Measurements from ENCODE around the gene SUCLG1.
"Not testable (repeated sequence)": the region's sequence is repeated elsewhere in the genome, so short reads cannot be mapped to it uniquely, and the experiment has no call there.

Gene SUCLG1

DNA sequence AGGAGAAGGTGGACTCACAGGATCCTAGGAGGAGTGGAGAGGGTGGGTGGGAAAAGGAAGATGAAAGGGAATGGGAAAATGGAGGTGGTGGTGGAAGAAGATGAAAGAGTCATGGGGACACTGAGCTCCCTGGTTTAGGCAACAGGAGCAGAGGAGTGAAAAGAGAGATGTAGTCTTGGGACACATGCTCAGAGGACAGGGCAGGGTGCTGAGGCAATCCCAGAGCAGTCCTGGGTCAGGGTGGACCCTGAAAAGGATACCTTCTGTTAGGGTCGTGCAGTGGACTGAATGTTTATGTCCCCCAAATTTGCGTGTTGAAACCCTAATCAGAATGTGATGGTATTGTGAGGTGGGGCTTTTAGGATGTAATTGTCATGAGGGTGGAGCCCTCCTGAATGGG is 37.9 kb downstream of the SUCLG1 start:
- no peak for DNase-seq (ENCODE audit: low read depth)

DNA sequence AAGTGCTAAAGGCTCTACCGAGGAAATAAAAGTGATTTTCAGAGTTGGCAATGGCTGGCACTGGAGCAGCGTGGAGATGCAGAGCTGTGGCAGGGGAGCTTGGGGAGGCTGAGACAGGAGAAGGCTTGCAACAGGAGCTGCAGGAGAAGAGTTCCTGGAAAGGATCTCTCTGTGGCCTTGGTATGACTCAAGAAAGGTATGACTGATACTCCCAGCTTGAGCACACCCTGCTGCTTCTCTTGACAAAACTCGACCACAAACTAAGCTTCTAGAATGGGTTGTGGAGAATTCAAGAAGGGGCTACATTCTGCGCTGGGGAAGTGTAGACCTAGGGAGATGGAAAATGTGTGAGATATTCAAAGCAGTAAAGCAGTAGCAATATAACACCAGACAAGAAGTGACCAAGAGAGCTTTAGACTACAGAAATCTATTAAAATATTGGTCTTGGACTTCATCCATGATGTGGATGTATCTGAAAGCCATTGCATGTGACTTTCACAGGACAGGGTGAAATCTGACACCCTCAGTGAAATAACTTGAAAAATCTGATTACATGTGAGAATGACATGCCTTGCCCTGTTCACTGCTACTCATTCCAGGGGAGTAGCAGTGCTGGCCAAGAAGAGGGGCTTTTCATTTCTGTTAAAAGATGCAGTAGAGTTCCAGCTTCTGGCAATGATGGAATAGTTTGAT is 41.5 kb downstream of the SUCLG1 start:
- no peak for DNase-seq (ENCODE audit: low read depth)

DNA sequence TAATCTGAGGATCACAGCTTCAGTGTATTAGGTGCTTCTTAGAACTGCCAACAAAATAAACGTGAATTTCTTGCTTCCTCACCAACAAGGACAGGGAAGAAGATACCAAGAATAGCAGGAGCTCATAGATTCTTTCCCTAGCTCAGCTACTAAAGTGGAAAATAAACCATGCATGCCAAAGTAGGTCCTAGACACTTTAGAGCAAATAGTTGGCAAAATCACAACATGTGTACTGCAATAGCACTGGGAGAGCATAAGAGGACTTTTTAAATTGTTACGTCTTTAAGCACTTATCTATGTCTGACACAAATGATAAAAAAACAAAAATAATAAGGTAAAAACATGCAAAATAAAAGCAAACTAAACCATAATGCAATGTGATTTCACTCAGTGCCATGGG is 49.5 kb downstream of the SUCLG1 start:
- no peak for DNase-seq (ENCODE audit: low read depth)

DNA sequence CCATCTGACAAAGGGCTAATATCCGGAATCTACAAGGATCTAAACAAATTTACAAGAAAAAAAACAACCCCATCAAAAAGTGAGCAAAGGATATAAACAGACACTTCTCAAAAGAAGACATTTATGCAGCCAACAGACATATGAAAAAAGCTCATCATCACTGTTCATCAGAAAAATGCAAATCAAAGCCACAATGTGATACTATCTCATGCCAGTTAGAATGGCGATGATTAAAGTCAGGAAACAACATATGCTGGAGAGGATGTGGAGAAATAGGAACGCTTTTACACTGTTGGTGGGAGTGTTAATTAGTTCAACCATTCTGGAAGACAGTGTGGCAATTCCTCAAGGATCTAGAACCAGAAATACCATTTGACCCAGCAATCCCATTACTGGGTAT is 57.0 kb downstream of the SUCLG1 start:
- DNase-seq (ENCODE audit: low read depth) = not testable (repeated sequence)

GRCh38 chr2:84399839-84400238 is 59.2 kb downstream of the SUCLG1 start:
- not testable (repeated sequence) for DNase-seq (ENCODE audit: low read depth)

- no peak for DNase-seq (ENCODE audit: low read depth)
These were observed 63.3 kb downstream of the SUCLG1 start for GRCh38 chr2:84395820-84396219.

GRCh38 chr2:84394628-84395027 is 64.5 kb downstream of the SUCLG1 start:
- DNase-seq (ENCODE audit: low read depth) = no peak

DNA sequence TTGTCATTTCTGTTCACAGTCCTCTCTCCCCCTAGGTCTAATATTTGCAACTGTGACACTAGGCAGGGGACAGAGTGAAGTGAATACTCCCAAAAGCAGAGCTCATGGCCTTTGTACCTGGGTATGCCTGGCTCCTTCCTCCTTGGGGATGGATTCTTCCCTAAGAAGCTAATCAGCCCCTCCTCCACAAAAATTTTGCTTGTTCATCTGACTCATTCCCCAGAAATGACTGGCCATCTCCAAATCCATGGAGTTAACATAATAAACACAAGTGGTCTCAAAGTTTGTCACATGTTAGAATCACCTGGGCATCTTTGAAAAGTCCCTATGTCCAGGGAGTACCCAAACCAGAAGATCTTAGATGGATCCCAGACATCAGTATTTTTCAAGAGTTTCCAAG is 65.3 kb downstream of the SUCLG1 start:
- DNase-seq (ENCODE audit: low read depth) = no peak

GRCh38 chr2:84389794-84390193 is 69.3 kb downstream of the SUCLG1 start:
- DNase-seq (ENCODE audit: low read depth) = no peak

DNA sequence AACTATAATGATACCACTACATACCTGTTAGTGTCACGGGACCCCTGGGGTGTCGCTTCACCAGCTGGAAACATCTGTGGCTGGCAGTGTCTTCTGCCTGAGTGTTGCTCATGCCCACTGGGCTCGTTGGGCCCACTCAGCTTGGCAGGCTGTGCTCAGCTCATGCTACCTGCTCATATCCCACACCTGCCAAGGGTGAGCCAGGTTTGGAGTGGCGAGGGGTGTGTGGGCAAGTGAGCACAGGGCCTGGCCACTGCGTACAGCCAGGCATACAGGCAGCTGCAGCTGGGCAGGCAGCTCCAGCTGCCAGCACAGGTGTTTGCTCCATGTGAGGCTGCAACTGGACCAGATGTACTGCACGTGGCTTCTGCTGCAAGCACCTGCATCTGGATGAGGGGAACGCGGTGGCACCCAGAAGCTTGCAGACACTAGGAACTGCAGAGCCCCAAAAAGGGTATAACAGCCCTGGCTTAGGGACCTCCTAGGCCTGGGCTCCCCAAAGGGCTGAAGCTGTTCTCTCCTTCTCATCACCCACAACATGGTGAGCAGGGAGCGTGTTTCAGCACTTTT is 70.1 kb downstream of the SUCLG1 start:
- no peak for DNase-seq (ENCODE audit: low read depth)

- no peak for DNase-seq (ENCODE audit: low read depth)
These were observed 70.9 kb downstream of the SUCLG1 start for GRCh38 chr2:84388133-84388532.

DNA sequence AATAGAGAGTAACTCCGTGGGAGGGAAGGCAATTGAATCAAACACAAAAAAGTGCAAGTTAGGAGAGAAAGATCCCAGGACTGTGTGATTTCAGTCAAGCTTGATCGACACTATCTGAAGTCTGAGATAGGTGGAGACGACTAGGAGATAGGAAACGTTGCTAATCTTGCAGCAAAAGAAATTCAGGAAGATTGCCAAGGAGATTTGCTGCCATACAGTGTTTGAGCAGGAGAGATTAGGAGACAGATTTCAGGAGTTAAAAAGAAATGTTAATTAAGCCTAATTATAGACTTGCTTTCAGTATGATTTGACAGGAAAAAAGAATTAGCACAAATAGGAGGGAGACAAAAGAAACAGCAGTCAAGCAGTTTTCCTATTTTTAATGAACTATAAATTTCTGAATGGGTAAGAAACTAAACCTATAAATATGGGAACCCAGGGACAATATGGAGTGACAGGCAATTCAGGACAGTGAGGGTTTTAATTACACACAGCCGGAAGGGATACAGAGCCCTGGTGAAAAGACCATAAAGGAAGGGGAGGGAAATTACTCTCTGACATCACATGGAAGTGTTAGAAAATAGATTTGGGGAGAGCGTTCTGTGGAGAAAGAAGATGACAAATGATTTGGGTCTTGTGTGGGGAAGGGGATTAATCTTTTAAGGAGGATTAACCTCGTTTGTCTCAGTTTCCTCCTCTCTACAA is 72.6 kb downstream of the SUCLG1 start:
- DNase-seq (ENCODE audit: low read depth) = no peak

GRCh38 chr2:84383271-84383670 is 75.8 kb downstream of the SUCLG1 start:
- no peak for DNase-seq (ENCODE audit: low read depth)

GRCh38 chr2:84380875-84381274 is 78.2 kb downstream of the SUCLG1 start:
- DNase-seq (ENCODE audit: low read depth) = no peak

GRCh38 chr2:84378960-84379359 is 80.1 kb downstream of the SUCLG1 start:
- no peak for DNase-seq (ENCODE audit: low read depth)

DNA sequence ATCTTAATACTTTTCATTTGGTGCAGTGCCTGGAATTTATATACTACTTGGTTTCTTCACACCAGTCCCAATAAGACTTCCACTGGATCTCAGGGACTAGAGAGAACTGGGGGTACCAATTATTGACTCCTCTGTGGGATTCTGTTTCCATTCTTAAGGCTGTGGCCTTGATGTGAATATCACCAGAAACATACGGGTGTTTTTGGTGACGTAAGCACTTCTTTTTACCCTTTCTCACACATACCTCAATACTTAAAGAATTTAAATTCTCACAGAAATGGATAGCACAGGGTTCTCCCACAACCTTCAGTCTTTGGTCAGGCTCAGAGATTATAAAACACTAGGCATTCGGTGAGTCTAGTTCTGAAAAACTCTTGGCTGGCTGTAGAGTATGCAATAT is 84.1 kb downstream of the SUCLG1 start:
- no peak for DNase-seq (ENCODE audit: low read depth)

DNA sequence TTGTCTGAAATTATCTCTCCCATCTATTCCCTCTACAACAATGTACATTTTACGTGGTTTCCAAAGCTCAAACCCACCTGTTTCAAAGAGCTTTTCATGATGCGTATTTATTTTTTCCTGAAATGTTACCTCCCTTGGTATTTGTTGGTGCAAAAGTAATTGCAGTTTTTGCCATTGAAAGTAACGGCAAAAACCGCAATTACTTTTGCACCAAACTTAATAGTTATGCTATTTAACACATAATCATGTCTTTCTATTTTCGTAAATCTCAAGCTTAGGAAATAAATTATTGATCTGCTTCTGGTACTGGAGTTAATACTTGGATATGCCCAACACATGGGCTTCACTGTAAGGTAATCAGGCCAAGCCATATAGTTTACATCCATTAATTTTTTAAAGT is 85.2 kb downstream of the SUCLG1 start:
- DNase-seq (ENCODE audit: low read depth) = no peak
